ELR (cell line): ENCODE results near the gene VPS26A.

Experiments used
- DNase-seq: peaks from one replicate; pipeline ENCODE4 v3.0.0-alpha.2; 2015; ENCODE audit warnings: low read depth

The VPS26A gene

DNA sequence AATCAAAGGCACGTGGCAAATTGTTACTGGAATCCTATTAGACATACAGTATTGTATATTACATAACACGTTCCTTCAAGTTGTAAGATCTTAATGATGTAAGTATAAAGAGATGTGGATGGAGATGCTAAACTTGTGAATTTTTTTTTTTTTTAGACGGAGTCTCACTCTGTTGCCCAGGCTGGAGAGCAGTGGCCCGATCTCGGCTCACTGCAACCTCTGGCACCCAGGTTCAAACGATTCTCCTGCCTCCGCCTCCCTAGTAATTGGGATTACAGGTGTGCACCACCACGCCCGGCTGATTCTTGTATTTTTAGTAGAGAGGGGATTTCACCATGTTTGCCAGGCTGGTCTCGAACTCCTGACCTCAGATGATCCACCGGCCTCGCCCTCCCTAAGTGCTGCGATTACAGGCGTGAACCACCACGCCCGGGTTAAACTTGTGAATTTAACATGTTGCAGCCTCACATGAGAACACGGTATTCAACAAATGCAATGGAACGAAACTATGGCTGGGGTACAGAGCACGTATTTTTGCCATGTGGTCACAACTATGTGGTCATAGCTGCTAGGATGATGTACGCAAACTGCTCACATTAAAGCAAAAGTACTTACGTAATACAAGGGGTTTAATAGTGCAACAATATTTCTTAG is 55.2 kb downstream of the VPS26A start:
- peak; percentile 78 for DNase-seq

DNA sequence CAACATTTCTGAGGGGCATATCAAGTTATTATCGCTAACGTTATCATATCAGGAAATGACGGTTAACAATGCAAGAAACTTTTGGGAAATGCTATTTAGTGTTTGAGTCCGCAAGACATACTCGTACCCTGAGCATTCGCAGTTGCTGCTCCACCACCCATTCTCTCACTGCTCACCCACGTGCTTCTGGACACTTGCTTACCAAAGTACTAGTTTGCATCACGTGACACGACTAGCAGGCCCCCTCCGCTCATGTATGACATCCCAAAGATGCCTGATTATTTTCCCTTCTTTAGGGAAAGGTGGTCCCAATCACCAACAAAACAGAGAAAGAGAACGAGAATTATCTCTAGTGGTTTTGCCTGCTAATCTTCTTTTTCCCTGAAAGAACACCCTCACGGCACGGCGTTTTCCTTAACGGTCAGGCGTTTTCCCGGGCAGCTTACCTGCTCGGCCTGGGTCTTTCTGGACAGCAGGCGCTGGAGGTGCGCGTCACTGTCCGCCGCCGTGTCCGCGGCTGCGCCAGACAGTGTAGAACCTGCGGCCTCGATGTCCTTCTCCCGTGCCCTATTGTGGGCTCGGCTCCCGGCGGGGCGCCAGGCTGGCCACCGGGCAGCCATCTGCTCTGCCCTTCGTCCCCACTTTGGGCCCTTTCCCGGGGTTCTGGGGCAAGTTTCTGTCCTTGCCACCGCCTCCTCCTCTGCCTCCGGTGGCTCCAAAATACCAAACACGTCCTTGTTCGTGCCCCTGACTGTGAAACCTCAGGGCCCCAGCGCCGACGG is 56.0 kb downstream of the VPS26A start, which contains the start of gene SUPV3L1:
Gene SUPV3L1, plus strand, starts transcription at position 492 of the 782 bp plus-strand sequence. Its CDS starts 58 bp downstream, at position 550.
- DNase-seq, result peak; percentile 99

DNA sequence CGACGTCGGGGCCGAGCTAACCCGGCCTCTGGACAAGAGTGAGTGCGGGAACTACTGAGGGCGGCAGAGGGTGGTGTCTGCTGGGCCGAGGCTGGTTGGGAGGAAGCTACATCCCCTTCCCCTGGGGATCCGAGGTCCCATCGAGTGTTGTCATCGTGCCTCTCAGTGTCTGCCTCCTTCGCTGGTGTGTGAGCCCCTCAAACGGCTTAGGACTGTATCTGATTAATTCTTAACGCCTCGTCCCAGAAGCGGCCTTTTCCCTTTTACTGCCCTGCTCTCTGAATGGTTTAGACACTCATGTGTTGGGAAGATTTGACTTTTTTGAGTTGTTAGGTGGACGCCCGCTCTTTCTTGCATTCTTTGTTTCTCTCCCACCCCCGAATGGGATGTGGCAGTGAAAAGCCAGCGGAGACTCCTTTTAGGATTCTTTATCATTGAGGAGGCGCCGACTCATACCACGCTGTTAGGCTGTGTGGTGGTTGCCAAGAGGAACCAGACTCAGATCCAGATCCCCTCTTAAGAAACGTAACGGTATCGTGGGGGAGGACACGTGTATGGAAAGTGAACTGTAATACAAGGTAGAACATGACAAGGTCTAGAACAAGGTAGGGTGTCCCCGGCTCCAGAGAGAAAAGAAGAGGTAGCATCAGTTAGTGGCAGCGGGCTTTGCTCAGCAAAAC is 56.7 kb downstream of the VPS26A start:
- DNase-seq, result peak; percentile 70

DNA sequence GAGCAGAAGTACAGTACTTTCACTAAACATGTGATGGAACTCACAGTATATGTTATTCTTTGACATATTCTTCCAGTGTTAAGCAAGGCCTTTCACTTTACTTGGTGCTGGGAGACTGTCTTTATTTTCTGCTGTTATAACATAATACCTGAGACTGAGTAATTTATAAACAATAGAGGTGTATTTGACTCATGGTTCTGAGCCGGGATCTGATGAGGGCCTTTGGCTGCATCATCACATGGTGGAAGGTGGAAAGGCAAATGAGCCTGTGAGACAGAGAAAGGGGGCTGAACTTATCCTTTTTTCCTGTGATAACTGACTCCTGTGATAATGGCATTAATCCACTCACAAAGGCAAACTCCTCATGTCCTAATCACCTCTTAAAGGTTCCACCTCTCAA is 57.5 kb downstream of the VPS26A start:
- peak; percentile 29 for DNase-seq

DNA sequence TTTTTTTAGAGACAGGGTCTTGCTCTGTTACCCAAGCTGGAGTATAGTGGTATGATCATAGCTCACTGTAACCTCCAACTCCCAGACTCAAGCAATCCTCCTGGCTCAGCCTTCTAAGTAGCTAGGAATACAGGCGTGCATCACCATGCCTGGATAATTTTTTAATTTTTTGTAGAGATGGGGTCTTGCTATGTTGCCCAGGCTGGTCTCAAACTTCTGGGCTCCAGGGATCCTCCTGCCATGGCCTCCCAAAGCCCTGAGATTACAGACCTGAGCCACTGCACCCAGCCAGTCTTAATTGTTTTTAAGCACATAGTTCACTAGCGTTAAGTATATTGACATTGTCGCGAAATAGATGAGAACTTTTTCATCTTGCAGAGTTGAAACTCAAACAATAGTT is 58.0 kb downstream of the VPS26A start:
- DNase-seq, result no peak

DNA sequence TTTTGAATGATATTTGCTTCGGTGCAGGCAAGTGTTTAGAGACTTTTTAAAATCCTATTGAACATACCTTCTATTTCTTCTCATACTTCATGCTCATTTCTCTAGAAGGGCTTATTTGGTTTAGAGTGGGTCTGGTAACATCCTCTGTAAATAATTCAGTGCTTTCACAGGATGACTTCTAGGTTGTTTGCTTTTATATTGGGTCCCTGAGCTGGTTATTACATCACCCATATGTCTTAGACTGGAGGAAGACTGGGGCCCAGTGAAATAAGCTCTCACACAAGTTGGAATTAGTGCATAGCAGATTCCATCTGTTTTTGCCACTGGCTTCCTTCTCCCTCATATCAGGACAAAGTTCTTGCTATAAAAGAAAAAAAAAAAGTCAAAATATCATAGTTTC is 62.5 kb downstream of the VPS26A start:
- no peak for DNase-seq

DNA sequence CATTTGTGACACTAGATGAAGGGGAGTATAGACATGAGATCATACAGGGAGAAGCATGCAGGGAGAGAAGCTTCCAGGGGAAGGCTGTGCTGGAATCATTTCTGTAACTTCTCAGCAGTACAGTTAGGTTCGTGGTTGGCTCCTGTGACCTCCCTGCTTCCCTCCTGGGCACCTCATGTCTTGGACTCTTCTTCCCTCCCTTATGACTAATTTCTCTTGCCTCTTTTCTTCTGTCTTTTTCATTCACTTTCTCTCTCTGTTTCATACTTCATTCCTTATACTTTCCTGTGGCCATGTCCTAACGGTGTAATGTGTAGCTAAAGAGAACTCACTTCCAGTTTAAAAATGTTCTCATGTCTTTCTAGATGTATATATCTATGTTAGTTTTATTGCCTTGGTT is 77.1 kb downstream of the VPS26A start:
- DNase-seq, result no peak

DNA sequence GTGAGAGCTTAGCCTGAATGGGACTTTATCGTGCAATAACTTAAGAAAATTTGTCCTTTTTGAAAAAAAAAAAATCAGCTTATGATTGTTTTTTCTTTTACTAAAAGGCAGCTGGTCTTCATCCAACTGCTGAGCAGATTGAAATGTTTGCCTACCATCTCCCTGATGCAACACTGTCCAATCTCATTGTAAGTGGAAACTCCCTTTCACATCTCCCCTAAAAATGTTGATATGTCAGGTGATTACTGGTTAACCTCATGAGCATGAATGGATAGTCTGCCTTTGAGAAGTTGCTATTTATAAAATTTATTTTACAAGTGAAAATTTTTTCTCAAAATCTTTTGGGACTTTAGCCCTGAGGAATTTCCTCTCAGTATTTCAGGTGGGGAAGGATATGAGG is 78.4 kb downstream of the VPS26A start:
- no peak for DNase-seq

DNA sequence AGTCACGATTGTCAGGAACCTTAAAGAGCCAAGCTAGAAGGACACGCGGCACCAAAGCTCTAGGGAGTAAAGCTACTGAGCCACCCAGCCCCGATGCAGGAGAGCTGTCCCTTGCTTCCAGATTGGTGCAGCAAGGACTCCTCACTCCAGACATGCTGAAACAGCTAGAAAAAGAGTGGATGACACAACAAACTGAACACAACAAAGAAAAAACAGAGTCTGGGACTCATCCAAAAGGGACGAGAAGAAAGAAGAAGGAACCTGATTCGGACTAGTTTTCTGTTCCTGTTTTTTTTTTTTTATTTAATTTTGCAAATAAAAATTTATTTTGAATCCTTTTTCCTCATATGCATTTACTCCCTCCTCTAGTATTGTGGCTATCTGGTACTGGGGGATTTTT is 84.8 kb downstream of the VPS26A start:
- DNase-seq, result no peak

DNA sequence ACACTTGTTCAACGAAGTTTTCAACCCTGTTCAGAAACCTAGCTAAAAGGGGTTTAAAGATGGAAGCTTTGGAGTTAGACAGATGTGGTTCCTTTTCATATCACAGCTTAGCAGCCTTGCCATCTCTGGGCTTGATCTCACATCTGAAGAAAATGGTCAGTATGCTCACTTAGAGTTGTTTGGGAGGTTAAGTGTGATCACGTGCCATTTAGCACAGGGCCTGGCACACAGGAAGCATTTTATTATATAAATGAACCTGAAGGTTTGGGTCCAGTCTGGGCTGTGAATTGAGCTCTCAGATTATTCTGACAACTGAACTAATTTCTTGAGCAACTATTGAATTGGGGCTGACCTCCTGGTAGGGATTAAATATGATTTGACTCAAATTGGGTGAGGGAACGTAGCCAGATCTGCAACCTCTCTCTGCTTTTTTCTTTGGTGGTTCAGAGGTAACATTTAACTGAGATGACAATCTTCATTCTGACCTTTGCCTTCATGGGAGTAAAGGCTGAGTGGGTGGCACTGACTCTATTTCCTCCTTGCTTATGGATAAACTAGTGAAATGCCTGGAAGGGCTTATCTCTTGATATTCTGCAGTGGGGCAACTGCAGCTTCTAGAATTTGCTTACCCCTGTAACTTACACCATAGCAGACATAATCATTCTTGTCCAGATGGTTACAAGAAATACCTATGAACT is 86.0 kb downstream of the VPS26A start:
- no peak for DNase-seq

DNA sequence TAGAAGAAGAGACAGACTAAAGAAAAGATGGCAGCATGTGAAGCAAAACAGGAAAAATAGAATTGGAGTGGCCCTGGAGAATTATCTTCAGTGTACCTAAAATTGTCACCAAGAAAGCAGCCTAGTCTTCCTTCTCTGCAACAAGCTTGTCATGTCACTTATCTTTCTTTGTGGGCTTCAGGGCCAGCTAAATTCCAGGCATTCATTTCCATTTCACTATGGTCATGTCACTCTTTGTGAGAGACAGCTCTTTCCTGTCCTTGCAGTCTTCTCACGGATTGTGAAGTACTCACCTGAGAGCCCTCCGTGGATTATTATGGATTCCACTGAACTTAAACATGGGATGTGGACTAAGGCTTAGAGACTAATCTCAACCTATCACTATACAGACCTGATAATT is 87.1 kb downstream of the VPS26A start:
- no peak for DNase-seq

DNA sequence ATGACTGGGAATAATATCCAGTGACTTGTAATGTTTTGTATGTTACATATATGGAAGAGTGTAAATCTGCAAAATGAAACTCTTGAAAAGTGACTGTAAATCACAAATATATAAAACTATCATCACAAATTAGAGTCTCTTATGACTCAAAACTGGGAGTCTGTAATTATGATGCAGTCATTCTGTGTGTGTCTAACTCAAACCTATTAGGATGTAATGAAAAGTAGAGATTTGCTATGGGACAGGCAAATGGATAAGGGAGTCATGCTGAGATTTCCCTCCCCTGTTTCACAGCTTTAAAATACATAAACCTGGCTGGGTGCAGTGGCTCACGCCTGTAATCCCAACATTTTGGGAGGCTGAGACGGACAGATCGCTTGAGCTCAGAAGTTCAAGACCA is 87.5 kb downstream of the VPS26A start:
- DNase-seq, result no peak

DNA sequence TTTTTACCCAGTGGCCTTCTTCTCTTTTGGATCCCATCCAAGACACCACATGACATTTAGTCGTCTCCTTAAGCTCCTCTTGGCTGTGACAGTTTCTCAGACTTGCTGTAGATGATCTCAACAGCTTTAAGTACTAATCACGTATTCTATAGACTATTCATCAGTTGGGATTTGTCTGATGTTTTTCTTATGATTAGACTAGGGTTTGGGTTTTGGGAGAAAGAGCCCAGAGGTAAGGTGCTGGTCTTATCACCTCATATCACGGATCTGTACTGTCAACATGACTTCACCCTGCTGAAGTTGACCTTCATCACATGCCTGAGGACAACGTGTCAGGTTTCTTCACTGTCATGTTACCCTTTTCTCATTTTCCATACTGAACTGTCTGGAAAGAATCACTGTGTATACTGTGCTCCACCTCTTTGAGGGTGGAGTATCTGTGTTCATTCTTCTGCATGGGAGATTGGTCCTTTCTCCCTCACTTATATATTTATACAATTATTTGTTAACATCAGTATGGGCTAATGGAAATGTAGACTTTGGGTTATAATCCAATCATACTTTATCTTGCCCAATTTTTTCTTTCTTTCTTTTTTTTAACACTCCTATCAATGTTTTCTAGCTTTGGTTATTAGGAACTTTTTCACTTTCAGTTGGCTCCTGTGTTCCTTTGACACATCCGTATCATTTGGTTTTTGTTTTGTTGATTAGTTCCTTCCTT is 89.8 kb downstream of the VPS26A start:
- DNase-seq, result no peak

DNA sequence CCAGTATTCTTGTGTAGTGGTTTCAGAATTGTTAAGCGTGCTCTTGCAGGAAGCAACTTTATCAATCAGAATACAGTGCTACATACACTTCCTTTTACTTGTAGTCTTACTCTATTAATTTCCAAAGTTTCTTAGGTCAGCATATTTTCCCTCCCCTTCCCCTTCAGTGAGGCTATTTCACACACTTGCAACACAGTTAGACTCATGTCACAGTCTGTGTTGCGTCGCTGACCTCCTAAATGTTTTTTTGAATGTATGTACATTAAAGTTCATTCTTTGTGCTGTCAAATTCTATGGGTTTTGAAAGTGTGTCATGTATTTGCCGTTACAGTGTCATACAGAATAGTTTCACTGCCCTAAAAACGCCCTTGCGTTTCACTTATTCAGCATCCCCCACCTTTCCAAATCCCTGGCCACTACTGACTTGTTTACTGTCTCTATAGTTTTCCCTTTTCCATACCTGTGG is 90.7 kb downstream of the VPS26A start:
- DNase-seq, result no peak

DNA sequence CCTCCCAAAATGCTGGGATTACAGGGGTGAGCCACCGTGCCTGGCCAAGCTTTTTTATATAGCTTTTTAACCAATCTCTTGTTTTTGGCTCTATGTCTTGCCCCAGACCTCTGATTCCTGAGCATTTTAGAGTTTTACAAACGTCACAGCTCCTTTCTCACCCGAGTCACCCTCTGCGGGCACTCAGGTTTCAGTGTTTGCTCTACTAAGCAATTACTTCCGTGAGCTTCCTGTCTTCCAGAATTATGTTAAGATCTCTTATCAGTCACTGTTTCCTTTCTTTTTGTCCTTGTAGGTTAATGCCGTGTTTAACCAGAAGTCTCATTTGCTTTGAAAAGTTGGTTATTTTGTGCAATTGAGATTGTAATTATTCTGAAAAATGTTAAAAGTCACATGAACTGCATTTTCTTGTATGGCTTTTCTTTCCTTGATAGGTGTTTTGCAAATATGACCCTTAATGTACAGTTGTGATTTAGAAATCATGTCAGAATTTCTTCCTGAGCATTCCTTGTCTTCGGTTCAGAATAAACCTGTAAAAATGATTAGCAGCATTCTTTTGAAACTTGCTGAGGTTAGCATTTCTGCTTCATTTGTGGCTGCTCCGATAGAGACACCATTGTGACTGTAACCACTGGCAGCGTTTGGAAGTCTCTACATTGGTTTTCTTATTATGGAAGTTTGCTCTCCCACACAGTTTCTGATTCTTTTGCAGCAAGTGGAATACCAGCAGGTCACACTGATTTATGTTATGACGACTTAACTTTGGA is 91.6 kb downstream of the VPS26A start:
- DNase-seq, result peak; percentile 33

DNA sequence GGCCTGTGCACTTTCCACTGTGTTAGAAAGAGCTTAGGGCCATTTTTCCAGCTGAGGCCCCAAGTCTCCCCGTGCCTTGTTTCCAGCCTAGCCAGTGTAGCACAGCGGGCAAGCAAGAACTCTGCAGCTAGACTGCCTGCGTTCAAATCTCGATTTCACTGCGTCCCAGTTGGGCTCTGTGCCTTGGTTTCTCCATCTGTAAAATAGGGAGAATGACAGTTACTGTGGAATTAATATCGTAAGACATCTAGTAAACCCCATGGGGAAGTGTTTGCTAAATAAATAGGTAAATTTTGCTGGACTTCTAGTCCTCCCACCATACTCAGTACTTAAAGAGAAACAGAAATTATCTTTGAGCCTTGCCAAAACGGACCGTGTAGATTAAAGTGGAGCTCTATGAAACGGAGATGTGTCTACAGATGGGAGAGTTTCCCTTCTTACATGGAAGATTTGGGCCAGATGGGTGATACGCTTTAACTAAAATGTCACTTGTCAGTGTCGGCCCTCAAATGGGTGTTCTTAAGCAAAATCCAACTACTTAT is 92.7 kb downstream of the VPS26A start:
- DNase-seq, result no peak

DNA sequence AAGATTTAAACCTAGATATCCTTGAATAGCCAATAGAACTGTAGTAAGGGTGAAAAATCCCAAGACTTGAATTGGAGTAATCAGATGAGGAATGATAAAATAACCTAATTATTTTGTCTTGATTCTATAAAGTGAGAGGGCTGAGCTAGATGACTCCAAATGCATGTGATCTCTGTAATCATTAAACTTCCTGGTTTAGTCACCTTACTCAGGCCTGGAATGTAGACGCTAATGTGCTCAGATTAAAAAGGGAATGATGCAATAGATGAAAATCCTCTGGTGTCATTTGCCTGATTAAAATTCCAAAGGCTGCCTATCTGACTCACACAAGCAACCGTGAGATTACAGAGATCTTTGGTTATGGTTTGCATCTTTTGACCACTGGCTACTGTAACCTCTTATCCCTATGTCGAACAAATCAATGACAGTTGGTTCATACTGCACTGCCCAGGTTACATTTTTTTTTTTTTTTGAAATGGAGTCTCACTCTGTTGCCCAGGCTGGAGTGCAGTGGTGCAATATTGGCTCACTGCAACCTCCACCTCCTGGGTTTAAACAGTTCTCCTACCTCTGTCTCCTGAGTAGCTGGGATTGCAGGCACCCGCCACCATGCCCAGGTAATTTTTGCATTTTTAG is 93.3 kb downstream of the VPS26A start:
- peak; percentile 91 for DNase-seq

DNA sequence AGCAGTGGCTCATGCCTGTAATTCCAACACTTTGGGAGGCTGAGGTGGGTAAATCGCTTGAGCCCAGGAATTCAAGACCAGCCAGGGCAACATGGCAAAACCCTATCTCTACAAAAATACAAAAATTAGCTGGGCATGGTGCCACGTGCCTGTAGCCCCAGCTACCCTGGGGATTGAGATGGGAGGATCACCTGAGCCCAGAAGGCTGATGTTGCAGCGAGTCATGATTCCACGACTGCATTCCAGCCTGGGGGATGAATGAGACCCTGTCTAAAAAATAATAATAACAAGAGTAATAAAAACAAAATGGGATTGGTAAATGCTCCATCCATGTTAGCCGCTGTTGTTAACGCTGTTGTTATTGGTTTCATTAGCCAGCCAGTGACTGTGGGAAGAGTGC is 94.9 kb downstream of the VPS26A start:
- DNase-seq, result peak; percentile 71

DNA sequence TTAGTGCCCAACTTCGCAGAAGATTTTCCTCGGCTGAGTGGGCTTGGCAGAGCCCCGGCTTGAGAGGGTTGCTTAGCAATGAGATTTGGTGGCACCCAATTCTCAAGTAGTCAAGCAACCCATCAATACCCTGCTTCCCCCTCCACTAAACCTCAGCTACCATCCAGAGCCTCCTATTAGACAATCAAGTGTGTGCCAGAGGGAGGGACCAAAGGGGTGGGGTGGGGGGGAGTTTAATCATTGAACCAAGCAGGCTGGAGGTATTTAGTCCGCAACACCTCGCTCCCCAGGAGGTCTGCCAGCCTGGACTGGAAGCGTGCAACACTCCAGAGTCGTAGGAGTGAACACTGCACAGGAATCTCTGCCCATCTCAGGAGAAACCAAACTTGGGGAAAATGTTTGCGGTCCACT is 96.1 kb downstream of the VPS26A start, which contains the start of gene HKDC1:
Gene HKDC1, plus strand, starts transcription at position 292 of the 411 bp plus-strand sequence. Its CDS starts 104 bp downstream, at position 396.
- no peak for DNase-seq

DNA sequence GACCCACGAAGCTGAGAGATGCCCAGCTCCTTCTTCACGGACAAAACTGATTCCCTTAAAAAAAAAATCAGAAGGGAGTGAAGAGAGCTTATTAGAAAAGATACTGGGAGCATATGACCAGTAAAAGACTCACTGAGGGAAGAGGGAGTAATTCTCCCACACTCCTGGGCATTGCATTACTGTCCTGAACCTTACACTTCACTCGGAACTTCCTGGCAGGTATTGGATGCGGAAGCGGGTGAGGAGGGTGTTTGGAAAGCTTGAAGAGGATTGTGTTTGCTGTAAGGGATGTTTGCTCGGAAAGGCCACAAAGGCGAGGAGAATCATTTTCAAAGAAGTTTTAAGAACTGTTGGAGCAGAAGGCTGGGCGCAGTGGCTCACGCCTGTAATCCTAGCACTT is 96.5 kb downstream of the VPS26A start:
- DNase-seq, result no peak
